Gastrocnemius medialis (tissue), 4 donors: ENCODE data around the gene AFF3. TPM values are rescaled to one million over a fixed set of nuclear protein-coding genes. Genes with fewer than 3 reads are reported as not detected.

Source experiments
- ATAC-seq, 2 donors: fragments of 150-250 bp; one replicate each; pipeline ENCODE4 v1.9.1; 2016
- DNase-seq, 2 donors: peaks; one replicate each; pipeline ENCODE4 v3.0.0-alpha.2; 2019
- H3K27ac ChIP-seq, 4 donors: fragments of 200-600 bp; sonication (generic); 1 replicate in 1 of 4; 2 replicates in 3 of 4; pipeline ENCODE4 v1.5.1; 2016 to 2018; ENCODE audit warnings: mild to moderate bottlenecking in 2 of 4, moderate library complexity in 1 of 4
- H3K27me3 ChIP-seq, 3 donors: fragments of 200-600 bp; sonication (generic) in 2 of 3; 1 replicate in 1 of 3; 2 replicates in 2 of 3; pipeline versions ENCODE4 v1.5.1 to v1.6.0; 2016 to 2019; ENCODE audit warnings: mild to moderate bottlenecking in 1 of 3, moderate library complexity in 1 of 3
- H3K36me3 ChIP-seq, 2 donors: fragments of 200-600 bp; sonication (generic) in 1 of 2; one replicate each; pipeline ENCODE4 v1.5.1; 2017 to 2018
- H3K4me1 ChIP-seq, 2 donors: fragments of 200-600 bp; sonication (generic) in 1 of 2; one replicate each; pipeline ENCODE4 v1.5.1; 2016 to 2017; ENCODE audit warnings: mild to moderate bottlenecking in 2 of 2
- H3K4me3 ChIP-seq, 4 donors: fragments of 200-600 bp; sonication (generic) in 3 of 4; 1 replicate in 1 of 4; 2 replicates in 3 of 4; pipeline ENCODE4 v1.5.1; 2016 to 2019; ENCODE audit warnings: mild to moderate bottlenecking in 2 of 4
- H3K9me3 ChIP-seq, 3 donors: fragments of 200-600 bp; sonication (generic) in 2 of 3; 1 replicate in 1 of 3; 2 replicates in 2 of 3; pipeline ENCODE4 v1.5.1; 2016 to 2019
- CTCF ChIP-seq, 5 experiments: fragments of 450-650 bp in 3 of 5; fragments of 200-600 bp in 2 of 5; sonication (generic) in 2 of 5; IDR thresholded peaks in 4 of 5; conservative IDR thresholded peaks in 1 of 5; 1 replicate in 4 of 5; 2 replicates in 1 of 5; pipeline ENCODE4 v1.5.1; 2016 to 2019; ENCODE audit warnings: antibody characterized with exemption in 5 of 5, mild to moderate bottlenecking in 3 of 5, moderate library complexity in 3 of 5
- POLR2A ChIP-seq, 2 donors: fragments of 450-650 bp; IDR thresholded peaks; one replicate each; pipeline ENCODE4 v1.6.1; 2017; ENCODE audit warnings: antibody characterized with exemption in 2 of 2, mild to moderate bottlenecking in 2 of 2, moderate library complexity in 2 of 2
- in situ Hi-C, 4 donors: fragments of 200-750 bp; cut with MboI; loops; one replicate each; pipeline versions ENCODE4 v1.15.0 to v1.8.0; 2017; ENCODE audit warnings: low sequenced_read_pairs in 4 of 4
- intact Hi-C: fragments of 100-400 bp; cut with DNase I; formaldehyde crosslinking; loops from one replicate; pipeline ENCODE4 v1.15.1; 2023; ENCODE audit warnings: low total_unique reads
- total RNA-seq, 4 donors: library from RNA; depleted of rRNA; stranded (reverse); fragments of >200 nt; gene quantifications; one replicate each; pipeline versions ENCODE4 v1.1.0 to v1.2.3, GENCODE V29; 2016

The AFF3 gene
- total RNA-seq, 4 donors from 2014 or later: 0.22 to 0.55 (median 0.47) TPM

- Histone ChIP-seq H3K27ac (no peak overlapping the region), H3K4me3 (no peak overlapping the region), H3K4me1 (no peaks in the 10 kb centered on the region), H3K36me3 (no peaks in the 10 kb centered on the region), H3K27me3 (no peaks in the 10 kb centered on the region), H3K9me3 (no peaks in the 10 kb centered on the region)
- ATAC-seq (no peak), DNase-seq (no peak)
- intact Hi-C loops: no loop called here
- in situ Hi-C loops: no loop called here
- no peak for TF ChIP-seq POLR2A (IDR thresholded peaks at IDR 0.05)
- TF ChIP-seq CTCF (IDR thresholded peaks at IDR 0.05 in 4 of 5, conservative IDR thresholded peaks at IDR 0.05 in 1 of 5): no peak
Observed at GRCh38 chr2:99883358-99883757, 259.0 kb downstream of the AFF3 start.

- TF ChIP-seq CTCF (IDR thresholded peaks at IDR 0.05 in 4 of 5, conservative IDR thresholded peaks at IDR 0.05 in 1 of 5) (no peak), POLR2A (IDR thresholded peaks at IDR 0.05) (no peak)
- Histone ChIP-seq H3K27ac (no peak overlapping the region), H3K4me3 (no peak overlapping the region), H3K27me3 (no peaks in the 10 kb centered on the region), H3K9me3 (no peaks in the 10 kb centered on the region), H3K36me3 (no peaks in the 10 kb centered on the region), H3K4me1 (no peaks in the 10 kb centered on the region)
- ATAC-seq (no peak), DNase-seq (no peak)
- intact Hi-C loops (no loop called here), in situ Hi-C loops (no loop called here)
Observed at GRCh38 chr2:99881901-99882591, 260.3 kb downstream of the AFF3 start.

- H3K4me1 ChIP-seq: no peaks in the 10 kb centered on the region
Observed at GRCh38 chr2:99880964-99881294, 261.5 kb downstream of the AFF3 start.

GRCh38 chr2:99880148-99880963, 262.0 kb downstream of the AFF3 start:
- DNase-seq: no peak
- no peak overlapping the region for H3K27ac ChIP-seq
- no peak overlapping the region for H3K4me3 ChIP-seq
- intact Hi-C loops: no loop called here
- H3K9me3 ChIP-seq: no peaks in the 10 kb centered on the region
- H3K27me3 ChIP-seq: no peaks in the 10 kb centered on the region
- ATAC-seq: no peak
- no peaks in the 10 kb centered on the region for H3K36me3 ChIP-seq
- TF ChIP-seq POLR2A (IDR thresholded peaks at IDR 0.05): no peak
- TF ChIP-seq CTCF (IDR thresholded peaks at IDR 0.05 in 4 of 5, conservative IDR thresholded peaks at IDR 0.05 in 1 of 5): no peak
- in situ Hi-C loops: no loop called here
- H3K4me1 ChIP-seq: no peaks in the 10 kb centered on the region

More at GRCh38 chr2:99880964-99881294, 261.5 kb downstream of the AFF3 start:
- DNase-seq (no peak), ATAC-seq (no peak)
- Histone ChIP-seq H3K9me3 (no peaks in the 10 kb centered on the region), H3K27ac (no peak overlapping the region), H3K27me3 (no peaks in the 10 kb centered on the region), H3K36me3 (no peaks in the 10 kb centered on the region), H3K4me3 (no peak overlapping the region)
- intact Hi-C loops (no loop called here), in situ Hi-C loops (no loop called here)
- TF ChIP-seq CTCF (IDR thresholded peaks at IDR 0.05 in 4 of 5, conservative IDR thresholded peaks at IDR 0.05 in 1 of 5) (no peak), POLR2A (IDR thresholded peaks at IDR 0.05) (no peak)
